Measurements from ENCODE around the gene CAMK4. TPM values are rescaled to one million over a fixed set of nuclear protein-coding genes. Genes with fewer than 3 reads are reported as not detected.

CAMK4 gene
- total RNA-seq: 3.5 and 6.4 TPM in 2 replicates

GRCh38 chr5:111223787-111224560 lies at the start of gene CAMK4:
Gene CAMK4 (plus strand): TSS chr5:111224384. CDS start chr5:111224484, 100 bp downstream.

GRCh38 chr5:111512375-111513130 lies 288.4 kb downstream of the CAMK4 start, which contains the start of gene STARD4:
Gene STARD4 (minus strand): TSS chr5:111512535. CDS start chr5:111507433, 5,102 bp downstream.

Other genes with a start within 250 kb of the CAMK4 start
- 5.7 and 6.5 TPM in 2 replicates for gene TSLP, start 152.7 kb upstream of the CAMK4 start, total RNA-seq
- gene WDR36, start 132.0 kb upstream of the CAMK4 start, total RNA-seq: 81.6 and 96.4 TPM in 2 replicates